Measurements from ENCODE around the gene ADAMTS9. TPM values are rescaled to one million over a fixed set of nuclear protein-coding genes. Genes with fewer than 3 reads are reported as not detected.

Gene ADAMTS9
- 100 to 1,000 TPM; 143 to 192 (median 166) TPM for polyA plus RNA-seq (ENCODE audit: insufficient read length in 3 of 3)
- long read RNA-seq, donor 1, full-length matches to known transcripts = 10 of 10 reads
- long read RNA-seq, donor 1, partial matches to known transcripts = 0 of 10 reads
- long read RNA-seq, donor 1, other reads (novel, unspliced or antisense) = 0 of 10 reads
- long read RNA-seq, donor 2, full-length matches to known transcripts = 6 of 53 reads
- long read RNA-seq, donor 2, partial matches to known transcripts = 32 of 53 reads
- long read RNA-seq, donor 2, other reads (novel, unspliced or antisense) = 15 of 53 reads
- long read RNA-seq, donor 3, transcript ADAMTS9-202 (9 exons, 2,871 nt) = major isoform, 6 of 27 reads
- long read RNA-seq, donor 3, partial matches to known transcripts = 21 of 27 reads
- long read RNA-seq, donor 3, other reads (novel, unspliced or antisense) = 0 of 27 reads
- long read RNA-seq, donor 4, full-length matches to known transcripts = 2 of 38 reads
- long read RNA-seq, donor 4, partial matches to known transcripts = 25 of 38 reads
- long read RNA-seq, donor 4, other reads (novel, unspliced or antisense) = 11 of 38 reads
- long read RNA-seq, donor 5, full-length matches to known transcripts = 3 of 3 reads
- long read RNA-seq, donor 5, partial matches to known transcripts = 0 of 3 reads
- long read RNA-seq, donor 5, other reads (novel, unspliced or antisense) = 0 of 3 reads
- long read RNA-seq, donor 6, full-length matches to known transcripts = 5 of 94 reads
- long read RNA-seq, donor 6, partial matches to known transcripts = 74 of 94 reads
- long read RNA-seq, donor 6, other reads (novel, unspliced or antisense) = 15 of 94 reads
- long read RNA-seq, donor 7, transcript ADAMTS9-202 (9 exons, 2,871 nt) = major isoform, 6 of 14 reads
- long read RNA-seq, donor 7, partial matches to known transcripts = 6 of 14 reads
- long read RNA-seq, donor 7, other reads (novel, unspliced or antisense) = 0 of 14 reads
- long read RNA-seq, donor 8, partial matches to known transcripts = 0 of 1 reads
- long read RNA-seq, donor 8, other reads (novel, unspliced or antisense) = 0 of 1 reads
- long read RNA-seq, donor 9, full-length matches to known transcripts = 7 of 15 reads
- long read RNA-seq, donor 9, partial matches to known transcripts = 8 of 15 reads
- long read RNA-seq, donor 9, other reads (novel, unspliced or antisense) = 0 of 15 reads
- long read RNA-seq, donor 10, transcript ADAMTS9-202 (9 exons, 2,871 nt) = major isoform, 7 of 64 reads
- long read RNA-seq, donor 10, partial matches to known transcripts = 43 of 64 reads
- long read RNA-seq, donor 10, other reads (novel, unspliced or antisense) = 13 of 64 reads
- long read RNA-seq, donor 11, partial matches to known transcripts = 38 of 39 reads
- long read RNA-seq, donor 11, other reads (novel, unspliced or antisense) = 0 of 39 reads
- long read RNA-seq, donor 12, full-length matches to known transcripts = 9 of 87 reads
- long read RNA-seq, donor 12, partial matches to known transcripts = 59 of 87 reads
- long read RNA-seq, donor 12, other reads (novel, unspliced or antisense) = 19 of 87 reads
- long read RNA-seq, donor 13, transcript ADAMTS9-202 (9 exons, 2,871 nt) = major isoform, 5 of 15 reads
- long read RNA-seq, donor 13, partial matches to known transcripts = 8 of 15 reads
- long read RNA-seq, donor 13, other reads (novel, unspliced or antisense) = 0 of 15 reads
- long read RNA-seq, donor 14 = 0 reads
- long read RNA-seq, donor 15, partial matches to known transcripts = 0 of 1 reads
- long read RNA-seq, donor 15, other reads (novel, unspliced or antisense) = 0 of 1 reads
- long read RNA-seq, donor 16, full-length matches to known transcripts = 8 of 13 reads
- long read RNA-seq, donor 16, partial matches to known transcripts = 5 of 13 reads
- long read RNA-seq, donor 16, other reads (novel, unspliced or antisense) = 0 of 13 reads

- DNase-seq = peak; percentile 90
Measured at GRCh38 chr3:64687781-64688604, at the start of gene ADAMTS9. TSS of gene ADAMTS9 (minus strand) at chr3:64688000. CDS start at chr3:64687657, 343 bp downstream.

- DNase-seq = no peak
Measured at GRCh38 chr3:64732576-64732975, 44.8 kb upstream of the ADAMTS9 start.

GRCh38 chr3:64730681-64731080 is 42.9 kb upstream of the ADAMTS9 start:
- no peak for DNase-seq

- no peak for DNase-seq
Measured at GRCh38 chr3:64728994-64729393, 41.2 kb upstream of the ADAMTS9 start.

- no peak for DNase-seq
Measured at GRCh38 chr3:64728428-64728827, 40.6 kb upstream of the ADAMTS9 start.

GRCh38 chr3:64726414-64727090 is 38.8 kb upstream of the ADAMTS9 start:
- no peak for DNase-seq

- no peak for DNase-seq
Measured at GRCh38 chr3:64718976-64719375, 31.2 kb upstream of the ADAMTS9 start.

GRCh38 chr3:64717872-64718613 is 30.2 kb upstream of the ADAMTS9 start:
- no peak for DNase-seq

- DNase-seq = no peak
Measured at GRCh38 chr3:64717411-64717810, 29.6 kb upstream of the ADAMTS9 start.

GRCh38 chr3:64716110-64716710 is 28.4 kb upstream of the ADAMTS9 start:
- no peak for DNase-seq

GRCh38 chr3:64715211-64715982 is 27.6 kb upstream of the ADAMTS9 start:
- DNase-seq = no peak

- no peak for DNase-seq
Measured at GRCh38 chr3:64708456-64708855, 20.7 kb upstream of the ADAMTS9 start.

- DNase-seq = no peak
Measured at GRCh38 chr3:64705946-64706345, 18.1 kb upstream of the ADAMTS9 start.

- no peak for DNase-seq
Measured at GRCh38 chr3:64696896-64697295, 9.1 kb upstream of the ADAMTS9 start.

- no peak for DNase-seq
Measured at GRCh38 chr3:64694114-64694513, 6.3 kb upstream of the ADAMTS9 start.

- no peak for DNase-seq
Measured at GRCh38 chr3:64693031-64693430, 5.2 kb upstream of the ADAMTS9 start.

- no peak for DNase-seq
Measured at GRCh38 chr3:64691051-64691450, 3.3 kb upstream of the ADAMTS9 start.
